Stimulated activated effector memory CD8-positive, alpha-beta T cell treated with anti-CD3 and anti-CD28 coated beads, Interleukin-12 subunit alpha, Interleukin-12 subunit beta, amount 100 ng/mL, for 72 hours (primary cell): ENCODE data around the gene PCNX2.
A peak's percentile ranks its signal among the peaks of the same experiment; 100 is the strongest.

Source experiments
- ATAC-seq: fragments of 150-1000 bp; cut with Tn5 transposase; 2 replicates; pipeline ENCODE4 v1.10.0; 2021
- DNase-seq, 2 donors: peaks; one replicate each; pipeline ENCODE4 v3.0.0; 2021 to 2022; ENCODE audit warnings: low spot score in 2 of 2
- H3K27ac Mint-ChIP-seq: one replicate; pipeline ENCODE4 v1.8.0; 2022; ENCODE audit warnings: mild to moderate bottlenecking, mixed read lengths
- H3K36me3 Mint-ChIP-seq: one replicate; pipeline ENCODE4 v1.8.0; 2022; ENCODE audit warnings: mild to moderate bottlenecking, mixed read lengths
- H3K4me1 Mint-ChIP-seq: one replicate; pipeline ENCODE4 v1.8.0; 2022; ENCODE audit warnings: mixed read lengths
- H3K4me3 Mint-ChIP-seq: one replicate; pipeline ENCODE4 v1.8.0; 2022; ENCODE audit warnings: mild to moderate bottlenecking, mixed read lengths
- H3K9me3 Mint-ChIP-seq: one replicate; pipeline ENCODE4 v1.8.0; 2022; ENCODE audit warnings: mixed read lengths

Gene PCNX2

DNA sequence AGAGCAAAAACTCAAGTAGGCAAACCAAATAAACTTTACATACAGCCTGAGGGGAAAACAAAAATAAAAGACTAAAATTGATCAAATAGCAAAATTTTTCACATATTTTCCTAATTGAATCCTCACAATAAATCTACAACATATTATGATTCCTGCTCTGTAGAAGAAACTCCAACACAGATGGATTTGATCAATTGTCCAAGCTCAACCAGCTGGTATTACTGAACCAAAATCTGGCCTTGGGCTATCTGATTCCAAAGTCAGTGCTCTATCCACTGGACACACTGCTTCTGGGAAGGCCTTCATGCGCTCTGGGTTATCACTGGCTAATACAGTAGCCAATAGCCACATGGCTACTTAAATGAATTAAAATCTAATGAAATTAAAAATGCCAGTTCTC lies 39.3 kb downstream of the PCNX2 start:
- H3K9me3 Mint-ChIP-seq = no peaks in the 10 kb centered on the region
- no peak for DNase-seq
- ATAC-seq = no peak
- H3K4me1 Mint-ChIP-seq = peaks cover 3% of the 10 kb centered on the region
- H3K36me3 Mint-ChIP-seq = peaks cover 74% of the 10 kb centered on the region
- no peak overlapping the region for H3K4me3 Mint-ChIP-seq
- no peak overlapping the region for H3K27ac Mint-ChIP-seq

- ATAC-seq (no peak), DNase-seq (no peak)
- Mint-ChIP-seq H3K9me3 (no peaks in the 10 kb centered on the region), H3K36me3 (peaks cover 74% of the 10 kb centered on the region), H3K27ac (no peak overlapping the region), H3K4me3 (no peak overlapping the region), H3K4me1 (no peaks in the 10 kb centered on the region)
These were observed 40.4 kb downstream of the PCNX2 start for GRCh38 chr1:233255145-233255544.

- H3K4me3 Mint-ChIP-seq = no peak overlapping the region
- H3K4me1 Mint-ChIP-seq = no peaks in the 10 kb centered on the region
- ATAC-seq = no peak
- peaks cover 74% of the 10 kb centered on the region for H3K36me3 Mint-ChIP-seq
- no peak overlapping the region for H3K27ac Mint-ChIP-seq
- H3K9me3 Mint-ChIP-seq = no peaks in the 10 kb centered on the region
- DNase-seq = no peak
These were observed 41.6 kb downstream of the PCNX2 start for GRCh38 chr1:233253832-233254331.

- no peak for DNase-seq
These were observed 42.2 kb downstream of the PCNX2 start for GRCh38 chr1:233253231-233253831.

GRCh38 chr1:233252441-233252840 lies 43.1 kb downstream of the PCNX2 start:
- no peak overlapping the region for H3K4me3 Mint-ChIP-seq
- H3K36me3 Mint-ChIP-seq = peaks cover 60% of the 10 kb centered on the region
- H3K9me3 Mint-ChIP-seq = no peaks in the 10 kb centered on the region
- no peak for DNase-seq
- no peak for ATAC-seq
- H3K27ac Mint-ChIP-seq = no peak overlapping the region
- H3K4me1 Mint-ChIP-seq = no peaks in the 10 kb centered on the region

More at GRCh38 chr1:233253231-233253831, 42.2 kb downstream of the PCNX2 start:
- peaks cover 69% of the 10 kb centered on the region for H3K36me3 Mint-ChIP-seq
- no peaks in the 10 kb centered on the region for H3K4me1 Mint-ChIP-seq
- H3K4me3 Mint-ChIP-seq = no peak overlapping the region
- ATAC-seq = no peak
- H3K9me3 Mint-ChIP-seq = no peaks in the 10 kb centered on the region
- H3K27ac Mint-ChIP-seq = no peak overlapping the region

DNA sequence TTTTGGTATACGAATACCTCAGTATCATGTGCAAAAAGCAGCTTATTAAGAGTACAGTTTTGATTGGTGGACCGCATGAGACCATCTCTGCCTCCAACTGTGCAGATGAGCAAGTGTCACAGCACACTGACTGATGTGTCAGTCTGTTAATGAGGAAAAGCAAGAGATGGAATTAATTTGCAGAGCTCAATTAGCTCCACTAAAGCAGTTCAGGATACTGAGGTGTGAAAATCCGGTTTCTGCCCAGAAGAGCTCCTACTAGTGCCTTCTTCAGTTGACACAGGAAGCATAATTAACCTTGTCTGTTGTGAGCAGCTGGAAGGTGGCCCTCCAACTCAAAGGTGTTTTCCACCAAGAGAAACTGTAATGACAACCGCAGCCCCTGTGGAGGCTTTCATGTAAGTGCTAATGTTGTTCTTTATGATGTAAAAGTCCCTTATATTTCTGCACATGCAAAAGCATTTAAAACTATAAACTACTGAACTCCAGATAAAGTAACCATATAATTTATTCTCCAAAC lies 44.3 kb downstream of the PCNX2 start:
- DNase-seq (no peak), ATAC-seq (no peak)
- Mint-ChIP-seq H3K36me3 (peaks cover 55% of the 10 kb centered on the region), H3K27ac (no peak overlapping the region), H3K4me3 (no peak overlapping the region), H3K9me3 (no peaks in the 10 kb centered on the region), H3K4me1 (no peaks in the 10 kb centered on the region)

GRCh38 chr1:233248014-233248413 lies 47.5 kb downstream of the PCNX2 start:
- H3K4me1 Mint-ChIP-seq = peaks cover 8% of the 10 kb centered on the region
- peaks cover 34% of the 10 kb centered on the region for H3K36me3 Mint-ChIP-seq
- H3K27ac Mint-ChIP-seq = no peak overlapping the region
- no peaks in the 10 kb centered on the region for H3K9me3 Mint-ChIP-seq
- DNase-seq = no peak
- no peak overlapping the region for H3K4me3 Mint-ChIP-seq
- no peak for ATAC-seq

GRCh38 chr1:233246965-233247364 lies 48.6 kb downstream of the PCNX2 start:
- Mint-ChIP-seq H3K4me1 (peaks cover 8% of the 10 kb centered on the region), H3K4me3 (no peak overlapping the region), H3K9me3 (no peaks in the 10 kb centered on the region), H3K36me3 (peaks cover 28% of the 10 kb centered on the region), H3K27ac (no peak overlapping the region)
- no peak for ATAC-seq
- no peak for DNase-seq

- Mint-ChIP-seq H3K4me3 (no peak overlapping the region), H3K27ac (peak overlapping the region; percentile 11), H3K4me1 (peaks cover 8% of the 10 kb centered on the region), H3K36me3 (peaks cover 11% of the 10 kb centered on the region), H3K9me3 (no peaks in the 10 kb centered on the region)
- DNase-seq = no peak
- ATAC-seq = no peak
These were observed 50.2 kb downstream of the PCNX2 start for GRCh38 chr1:233245191-233245765.

DNA sequence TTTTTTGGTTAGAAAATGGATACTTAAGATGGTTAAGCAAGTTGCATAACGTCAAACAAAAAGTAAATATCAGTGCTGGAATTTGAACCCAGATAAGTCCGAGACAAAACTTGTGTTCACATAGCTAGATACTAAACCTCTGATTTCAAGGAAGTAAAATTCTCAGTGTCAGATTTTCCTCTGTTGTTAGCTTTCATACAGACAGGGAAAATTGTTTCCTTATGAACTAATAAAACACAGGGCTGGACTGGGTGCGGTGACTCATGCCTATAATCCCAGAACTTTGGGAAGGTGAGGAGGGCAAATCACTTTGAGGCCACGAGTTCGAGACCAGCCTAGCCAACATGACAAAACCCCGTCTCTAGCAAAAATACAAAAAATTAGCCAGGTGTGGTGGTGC lies 51.3 kb downstream of the PCNX2 start:
- Mint-ChIP-seq H3K4me3 (no peak overlapping the region), H3K9me3 (no peaks in the 10 kb centered on the region), H3K36me3 (no peaks in the 10 kb centered on the region), H3K27ac (no peak overlapping the region), H3K4me1 (peaks cover 8% of the 10 kb centered on the region)
- ATAC-seq = no peak
- DNase-seq = no peak

DNA sequence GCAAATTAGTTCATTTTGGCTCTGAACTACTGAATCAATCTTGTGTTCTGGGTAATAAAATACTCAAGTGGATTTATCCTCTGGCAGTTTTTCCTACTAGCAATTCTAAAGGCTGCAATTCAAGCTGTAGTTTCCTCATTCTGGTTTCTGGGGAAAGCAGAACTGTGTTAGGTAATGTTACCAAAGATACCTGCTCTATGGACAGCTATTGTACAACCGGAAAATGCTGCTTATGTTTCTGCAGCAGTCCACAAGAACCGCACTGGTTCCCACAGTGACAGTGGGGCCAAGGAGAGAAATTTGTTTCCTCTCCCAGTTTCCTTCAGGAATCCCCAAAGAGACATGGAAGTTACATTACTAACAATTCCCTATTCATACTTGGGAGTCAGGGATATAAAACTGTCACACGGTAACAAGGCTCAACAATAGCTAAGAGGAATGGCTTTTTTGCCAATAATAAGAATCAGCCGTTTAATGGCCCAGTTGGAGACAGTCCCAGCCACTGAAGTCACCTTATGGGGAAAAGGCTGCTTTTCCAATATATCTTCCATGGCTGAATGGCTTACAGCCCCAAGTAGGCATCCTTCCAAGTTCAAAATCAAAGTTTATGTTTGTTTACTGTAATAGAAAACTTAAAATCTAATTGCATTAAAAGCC lies 52.6 kb downstream of the PCNX2 start:
- Mint-ChIP-seq H3K27ac (no peak overlapping the region), H3K4me3 (no peak overlapping the region), H3K36me3 (no peaks in the 10 kb centered on the region), H3K9me3 (no peaks in the 10 kb centered on the region), H3K4me1 (peaks cover 8% of the 10 kb centered on the region)
- ATAC-seq (no peak), DNase-seq (no peak)

- DNase-seq = no peak
- Mint-ChIP-seq H3K4me3 (no peak overlapping the region), H3K27ac (no peak overlapping the region), H3K4me1 (peaks cover 8% of the 10 kb centered on the region), H3K36me3 (peaks cover under 1% of the 10 kb centered on the region), H3K9me3 (no peaks in the 10 kb centered on the region)
- ATAC-seq = no peak
These were observed 53.8 kb downstream of the PCNX2 start for GRCh38 chr1:233241759-233242158.

DNA sequence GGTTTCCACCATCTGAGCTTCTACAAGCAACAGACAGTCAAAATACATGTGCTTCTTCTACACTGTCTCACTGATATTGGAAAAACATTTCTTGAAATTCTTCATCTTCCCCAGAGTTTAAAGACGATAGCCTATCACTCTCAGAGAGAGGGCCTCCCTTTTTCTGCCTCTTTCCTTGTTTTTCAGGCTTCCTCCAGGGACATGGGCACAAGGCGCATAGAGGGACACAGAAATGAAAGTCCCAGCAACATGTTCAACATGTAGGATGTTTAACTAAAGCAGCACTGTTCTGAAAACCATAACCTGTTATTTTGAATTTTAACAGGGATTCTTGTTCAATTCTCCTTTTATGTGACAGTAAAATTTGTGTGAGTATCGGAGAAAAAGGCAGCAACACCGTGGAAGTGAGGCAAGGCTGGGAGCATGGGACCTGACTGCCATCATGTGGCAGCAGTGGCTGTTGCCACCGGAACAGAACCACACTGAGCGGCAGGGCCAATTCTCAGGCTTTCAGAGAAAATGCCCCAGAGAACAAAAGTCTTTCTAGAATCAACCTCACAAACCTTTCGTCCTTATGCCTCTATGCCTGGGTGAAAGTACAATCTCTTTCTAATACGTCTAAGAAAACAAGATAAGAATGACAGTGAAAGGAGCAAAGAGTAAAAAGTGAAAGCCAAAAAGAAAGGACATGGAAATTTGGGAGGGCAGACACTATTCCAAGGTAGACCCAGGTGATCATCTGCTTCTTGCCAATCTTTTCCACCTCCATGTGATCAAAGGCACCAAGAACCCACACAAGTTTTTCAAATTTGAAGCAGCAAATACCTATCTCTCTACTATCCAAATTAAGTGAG lies 54.5 kb downstream of the PCNX2 start:
- H3K27ac Mint-ChIP-seq = no peak overlapping the region
- peaks cover 8% of the 10 kb centered on the region for H3K4me1 Mint-ChIP-seq
- peaks cover 8% of the 10 kb centered on the region for H3K36me3 Mint-ChIP-seq
- no peaks in the 10 kb centered on the region for H3K9me3 Mint-ChIP-seq
- H3K4me3 Mint-ChIP-seq = no peak overlapping the region
- ATAC-seq = no peak
- no peak for DNase-seq

DNA sequence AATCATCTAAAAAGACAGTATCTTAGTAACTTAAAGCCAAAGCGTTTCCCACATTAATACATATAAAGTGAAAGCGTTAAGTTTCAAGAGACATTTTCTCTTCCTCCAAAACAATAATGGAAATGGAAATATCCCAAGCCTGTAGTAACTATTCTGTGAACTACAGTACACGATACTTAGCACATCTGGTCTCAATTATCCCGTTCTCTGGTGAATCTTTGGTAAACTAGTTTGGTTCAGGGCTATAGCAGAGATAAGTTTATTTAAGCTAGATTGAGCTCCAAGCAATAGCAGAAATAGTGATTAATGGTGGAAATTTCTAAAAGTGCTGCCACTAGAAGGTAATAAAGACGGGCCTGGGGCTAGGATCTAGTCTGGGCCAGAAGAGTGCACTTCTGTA lies 55.2 kb downstream of the PCNX2 start:
- peaks cover 6% of the 10 kb centered on the region for H3K4me1 Mint-ChIP-seq
- H3K4me3 Mint-ChIP-seq = no peak overlapping the region
- H3K27ac Mint-ChIP-seq = no peak overlapping the region

DNA sequence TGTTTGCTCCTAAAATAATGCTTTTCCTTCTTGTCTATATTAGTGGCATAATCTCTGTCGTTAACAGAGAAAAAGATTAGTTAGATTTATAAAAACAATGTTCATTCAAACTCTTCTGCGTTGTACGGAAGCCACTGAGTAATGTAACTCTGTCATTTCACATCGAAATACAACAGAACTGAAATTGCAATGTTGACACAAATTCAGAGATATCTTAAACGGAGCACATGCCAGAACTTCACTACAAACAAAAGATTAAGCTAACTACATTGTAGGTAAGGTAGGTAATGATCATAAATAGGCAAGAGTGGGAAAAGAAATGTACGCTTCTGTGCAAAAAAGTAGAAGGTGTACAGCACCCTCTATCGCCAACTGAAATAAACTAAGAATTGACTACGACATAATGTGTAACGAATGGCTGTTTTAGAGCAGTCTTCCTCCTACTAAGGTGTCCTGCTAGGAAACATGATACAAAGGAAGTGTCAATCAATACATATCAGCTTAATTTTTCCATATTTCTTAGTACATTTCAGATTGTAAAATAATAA lies 56.6 kb downstream of the PCNX2 start:
- Mint-ChIP-seq H3K27ac (no peak overlapping the region), H3K4me3 (no peak overlapping the region), H3K36me3 (peaks cover 23% of the 10 kb centered on the region), H3K4me1 (no peaks in the 10 kb centered on the region), H3K9me3 (no peaks in the 10 kb centered on the region)
- ATAC-seq = no peak
- no peak for DNase-seq

More for the DNA sequence above, 55.2 kb downstream of the PCNX2 start:
- H3K9me3 Mint-ChIP-seq = no peaks in the 10 kb centered on the region
- peaks cover 15% of the 10 kb centered on the region for H3K36me3 Mint-ChIP-seq
- no peak for ATAC-seq
- no peak for DNase-seq
